Body of pancreas (tissue), 4 donors: ENCODE measurements around the gene POLR3K.
"Not testable (repeated sequence)": the region's sequence is repeated elsewhere in the genome, so short reads cannot be mapped to it uniquely, and the experiment has no call there.

Experiments
- CTCF ChIP-seq, 7 experiments: fragments of 450-650 bp in 4 of 7; fragments of 200-600 bp in 3 of 7; sonication (generic) in 3 of 7; IDR thresholded peaks; one replicate each; pipeline ENCODE4 v1.5.1; 2016 to 2019; ENCODE audit warnings: antibody characterized with exemption in 7 of 7
- POLR2A ChIP-seq, 3 donors: fragments of 450-650 bp; IDR thresholded peaks; one replicate each; pipeline ENCODE4 v1.6.1; 2016; ENCODE audit warnings: antibody characterized with exemption in 3 of 3, mild to moderate bottlenecking in 2 of 3

GRCh38 chr16:10772-11171 lies 42.6 kb downstream of the POLR3K start:
- TF ChIP-seq CTCF (IDR thresholded peaks at IDR 0.05) = peak in 4 of 7 experiments; percentile 15 to 43 (median 24)
- TF ChIP-seq POLR2A (IDR thresholded peaks at IDR 0.05) = not testable (repeated sequence)
